Kidney (tissue), 14 donors: ENCODE measurements around the gene EID1. TPM values are rescaled to one million over a fixed set of nuclear protein-coding genes. Genes with fewer than 3 reads are reported as not detected.

ENCODE experiments used
- DNase-seq, 5 donors: peaks; one replicate each; pipeline ENCODE4 v3.0.0-alpha.2; 2013 to 2020
- FAIRE-seq: peaks from 2 replicates; lab custom pipeline; 2012; peaks lifted over from hg19 to GRCh38; lab: Jason Lieb, UNC
- H3K27ac ChIP-seq, 2 donors: one replicate each; pipeline ENCODE4 v1.7.0; 2013; ENCODE audit warnings: low read depth in 2 of 2, low read length in 2 of 2, inconsistent platforms in 1 of 2
- H3K27me3 ChIP-seq: one replicate; pipeline ENCODE4 v1.7.1; 2013; ENCODE audit warnings: low read length, inconsistent platforms; ENCODE audit not compliant: control insufficient read depth, insufficient read depth
- H3K36me3 ChIP-seq, 3 donors: one replicate each; pipeline versions ENCODE4 v1.7.0 to v1.7.1; 2013; ENCODE audit warnings: low read length in 3 of 3, control low read depth in 1 of 3, inconsistent platforms in 1 of 3; ENCODE audit not compliant: insufficient read depth in 3 of 3, control insufficient read depth in 2 of 3
- H3K4me1 ChIP-seq, 3 donors: one replicate each; pipeline versions ENCODE4 v1.7.0 to v1.7.1; 2013; ENCODE audit warnings: low read length in 3 of 3, inconsistent platforms in 1 of 3, low read depth in 1 of 3; ENCODE audit not compliant: control insufficient read depth in 2 of 3, insufficient read depth in 2 of 3
- H3K4me3 ChIP-seq, 3 donors: one replicate each; pipeline versions ENCODE4 v1.7.0 to v1.8.1; 2013; ENCODE audit warnings: low read length in 3 of 3, control low read depth in 1 of 3, inconsistent platforms in 1 of 3
- H3K9ac ChIP-seq, 3 donors: one replicate each; pipeline versions ENCODE4 v1.7.0 to v1.7.1; 2013; ENCODE audit warnings: low read length in 3 of 3, control low read depth in 1 of 3, inconsistent platforms in 1 of 3
- H3K9me3 ChIP-seq, 3 donors: one replicate each; pipeline versions ENCODE4 v1.7.0 to v1.7.1; 2013; ENCODE audit warnings: low read length in 3 of 3, control low read depth in 1 of 3, inconsistent platforms in 1 of 3; ENCODE audit not compliant: control insufficient read depth in 2 of 3, insufficient read depth in 1 of 3
- CTCF ChIP-seq: IDR thresholded peaks from 3 replicates; pipeline ENCODE4 v1.5.1; 2012; ENCODE audit warnings: mild to moderate bottlenecking, moderate library complexity, borderline replicate concordance; ENCODE audit not compliant: insufficient read depth; ENCODE audit errors: extremely low read depth
- intact Hi-C: fragments of 100-400 bp; cut with DNase I; formaldehyde crosslinking; loops from one replicate; pipeline ENCODE4 v1.11.1; 2022
- polyA plus RNA-seq: library from polyadenylated mRNA; stranded (reverse); fragments of 350-450 nt; fragmentation: Illumina TruSeq; extraction: RNeasy Lipid Tissue Mini Kit (QIAGEN cat#74804); gene quantifications from one replicate; pipeline ENCODE4 v1.2.3, GENCODE V29; 2014; ENCODE audit warnings: low read depth, low replicate concordance; ENCODE audit not compliant: insufficient read depth
- total RNA-seq: library from RNA; stranded (reverse); fragmentation: NEBNext Ultra II Directional; extraction: Animal tissue kit (Norgen Biotek cat#: 25700); gene quantifications from one replicate; pipeline ENCODE4 v1.2.1, GENCODE V29; 2021
- donor health status: control.
- donor health status: control.
- donor health status: control.
- donor health status: control.
- donor health status: control.
- donor health status: DM: yes; HTN: yes; CAD: no.
- donor health status: Normal renal cell carcinoma (clear cell type).

EID1 gene
- total and polyA plus RNA-seq, 2 donors from 2014 or later: 119 to 123 TPM

- DNase-seq: no peak
Observed at GRCh38 chr15:48915861-48916260, 37.9 kb downstream of the EID1 start.

GRCh38 chr15:48916721-48917120, 38.8 kb downstream of the EID1 start:
- Histone ChIP-seq H3K27ac (no peak overlapping the region), H3K9ac (no peak overlapping the region), H3K9me3 (no peaks in the 10 kb centered on the region), H3K36me3 (no peaks in the 10 kb centered on the region), H3K27me3 (no peaks in the 10 kb centered on the region), H3K4me3 (no peak overlapping the region), H3K4me1 (no peaks in the 10 kb centered on the region)
- no peak for TF ChIP-seq CTCF
- FAIRE-seq: no peak
- intact Hi-C loops: no loop called here
- DNase-seq: no peak

More at GRCh38 chr15:48915861-48916260, 37.9 kb downstream of the EID1 start:
- H3K9me3 ChIP-seq: no peaks in the 10 kb centered on the region
- no peak overlapping the region for H3K9ac ChIP-seq
- H3K4me1 ChIP-seq: no peaks in the 10 kb centered on the region
- intact Hi-C loops: no loop called here
- no peaks in the 10 kb centered on the region for H3K36me3 ChIP-seq
- H3K27ac ChIP-seq: no peak overlapping the region
- FAIRE-seq: no peak
- no peak for TF ChIP-seq CTCF
- H3K4me3 ChIP-seq: no peak overlapping the region
- no peaks in the 10 kb centered on the region for H3K27me3 ChIP-seq

- no peaks in the 10 kb centered on the region for H3K36me3 ChIP-seq
- H3K4me1 ChIP-seq: no peaks in the 10 kb centered on the region
- DNase-seq (no peak), FAIRE-seq (no peak)
- no peak overlapping the region for H3K4me3 ChIP-seq
- no peaks in the 10 kb centered on the region for H3K27me3 ChIP-seq
- no peak for TF ChIP-seq CTCF
- H3K9ac ChIP-seq: no peak overlapping the region
- intact Hi-C loops: no loop called here
- no peak overlapping the region for H3K27ac ChIP-seq
- H3K9me3 ChIP-seq: no peaks in the 10 kb centered on the region
Observed at GRCh38 chr15:48922046-48922445, 44.1 kb downstream of the EID1 start.
